ENCODE measurements around the gene JAKMIP1.
"Not testable (repeated sequence)": the region's sequence is repeated elsewhere in the genome, so short reads cannot be mapped to it uniquely, and the experiment has no call there.

JAKMIP1 gene

GRCh38 chr4:6141021-6141420 is 59.3 kb downstream of the JAKMIP1 start:
- not testable (repeated sequence) for DNase-seq

- DNase-seq: no peak
Measured at GRCh38 chr4:6137747-6138135, 62.6 kb downstream of the JAKMIP1 start.

GRCh38 chr4:6137027-6137746 is 63.2 kb downstream of the JAKMIP1 start:
- DNase-seq: no peak

- DNase-seq: peak; percentile 40 to 49
Measured at GRCh38 chr4:6134612-6135220, 65.6 kb downstream of the JAKMIP1 start.

- DNase-seq: no peak
Measured at GRCh38 chr4:6132716-6133115, 67.6 kb downstream of the JAKMIP1 start.

- DNase-seq: no peak
Measured at GRCh38 chr4:6128221-6128850, 72.0 kb downstream of the JAKMIP1 start.

GRCh38 chr4:6126971-6127745 is 73.2 kb downstream of the JAKMIP1 start:
- DNase-seq: no peak

- DNase-seq: no peak
Measured at GRCh38 chr4:6125103-6125651, 75.2 kb downstream of the JAKMIP1 start.

- no peak for DNase-seq
Measured at GRCh38 chr4:6124386-6125102, 75.8 kb downstream of the JAKMIP1 start.

GRCh38 chr4:6123976-6124375 is 76.4 kb downstream of the JAKMIP1 start:
- DNase-seq: no peak

GRCh38 chr4:6123541-6123940 is 76.8 kb downstream of the JAKMIP1 start:
- no peak for DNase-seq

- no peak for DNase-seq
Measured at GRCh38 chr4:6123116-6123515, 77.2 kb downstream of the JAKMIP1 start.

GRCh38 chr4:6122496-6122895 is 77.9 kb downstream of the JAKMIP1 start:
- DNase-seq: no peak

GRCh38 chr4:6121941-6122340 is 78.4 kb downstream of the JAKMIP1 start:
- DNase-seq: no peak

- DNase-seq: no peak
Measured at GRCh38 chr4:6121276-6121850, 79.0 kb downstream of the JAKMIP1 start.

GRCh38 chr4:6120361-6120760 is 80.0 kb downstream of the JAKMIP1 start:
- no peak for DNase-seq

GRCh38 chr4:6119507-6120020 is 80.8 kb downstream of the JAKMIP1 start:
- no peak for DNase-seq

GRCh38 chr4:6118201-6118600 is 82.1 kb downstream of the JAKMIP1 start:
- no peak for DNase-seq

- no peak for DNase-seq
Measured at GRCh38 chr4:6116696-6117285, 83.6 kb downstream of the JAKMIP1 start.

GRCh38 chr4:6115746-6116586 is 84.4 kb downstream of the JAKMIP1 start:
- DNase-seq: no peak

Data from activated T-cell treated with anti-CD3 and anti-CD28 coated beads, Interleukin-2, amount 50 U/mL, for 48 hours (primary cell).